Osteocyte (in vitro differentiated cells): ENCODE results near the gene CYTH2. TPM values are rescaled to one million over a fixed set of nuclear protein-coding genes. Genes with fewer than 3 reads are reported as not detected.

Source experiments
- DNase-seq: peaks from one replicate; pipeline ENCODE4 v3.0.0; 2021; ENCODE audit warnings: mixed read lengths; ENCODE audit not compliant: unreplicated experiment; ENCODE audit errors: extremely low spot score
- H3K27ac Mint-ChIP-seq: one replicate; pipeline ENCODE4 v1.8.0; 2021; ENCODE audit warnings: mild to moderate bottlenecking, mixed read lengths; ENCODE audit not compliant: unreplicated experiment
- H3K27me3 Mint-ChIP-seq: one replicate; pipeline ENCODE4 v1.8.0; 2021; ENCODE audit warnings: mixed read lengths; ENCODE audit not compliant: unreplicated experiment
- H3K36me3 Mint-ChIP-seq: one replicate; pipeline ENCODE4 v1.8.0; 2021; ENCODE audit warnings: mixed read lengths; ENCODE audit not compliant: unreplicated experiment
- H3K4me1 Mint-ChIP-seq: one replicate; pipeline ENCODE4 v1.8.0; 2021; ENCODE audit warnings: mixed read lengths; ENCODE audit not compliant: unreplicated experiment
- H3K4me3 Mint-ChIP-seq: one replicate; pipeline ENCODE4 v1.8.0; 2021; ENCODE audit warnings: mild to moderate bottlenecking, moderate library complexity, mixed read lengths; ENCODE audit not compliant: unreplicated experiment
- H3K9me3 Mint-ChIP-seq: one replicate; pipeline ENCODE4 v1.8.0; 2021; ENCODE audit warnings: mixed read lengths; ENCODE audit not compliant: unreplicated experiment
- CTCF ChIP-seq: fragments of 200-600 bp; sonication (generic); IDR thresholded peaks from 2 replicates; pipeline ENCODE4 v1.5.0; 2021; ENCODE audit warnings: antibody characterized with exemption, mild to moderate bottlenecking, moderate library complexity
- total RNA-seq: library from RNA; stranded (reverse); gene quantifications from 2 replicates; pipeline ENCODE4 v1.2.1, GENCODE V29; 2021

The CYTH2 gene
- total RNA-seq, 1 donor from 2014 or later, result 107 TPM

GRCh38 chr19:48493718-48494401, 24.7 kb downstream of the CYTH2 start:
- Mint-ChIP-seq H3K36me3 (no peaks in the 10 kb centered on the region), H3K9me3 (no peaks in the 10 kb centered on the region), H3K27me3 (no peaks in the 10 kb centered on the region), H3K27ac (peak overlapping the region; percentile 56), H3K4me3 (peak overlapping the region; percentile 73), H3K4me1 (peaks cover 33% of the 10 kb centered on the region)
- no peak for DNase-seq
- TF ChIP-seq CTCF, result no peak

- peaks cover 8% of the 10 kb centered on the region for H3K27me3 Mint-ChIP-seq
- peak overlapping the region; percentile 68 for H3K4me3 Mint-ChIP-seq
- H3K27ac Mint-ChIP-seq, result peak overlapping the region; percentile 34
- H3K9me3 Mint-ChIP-seq, result no peaks in the 10 kb centered on the region
- no peak for TF ChIP-seq CTCF
- DNase-seq, result no peak
- peaks cover 36% of the 10 kb centered on the region for H3K4me1 Mint-ChIP-seq
- no peaks in the 10 kb centered on the region for H3K36me3 Mint-ChIP-seq
These were observed 26.2 kb downstream of the CYTH2 start for GRCh38 chr19:48495396-48495795.

GRCh38 chr19:48496959-48497727, 28.0 kb downstream of the CYTH2 start:
- Mint-ChIP-seq H3K27me3 (peaks cover 11% of the 10 kb centered on the region), H3K36me3 (no peaks in the 10 kb centered on the region), H3K27ac (no peak overlapping the region), H3K9me3 (no peaks in the 10 kb centered on the region), H3K4me1 (peaks cover 28% of the 10 kb centered on the region), H3K4me3 (no peak overlapping the region)
- TF ChIP-seq CTCF, result no peak
- DNase-seq, result no peak

GRCh38 chr19:48497728-48498594, 28.8 kb downstream of the CYTH2 start:
- TF ChIP-seq CTCF, result no peak
- DNase-seq, result no peak
- no peaks in the 10 kb centered on the region for H3K36me3 Mint-ChIP-seq
- no peaks in the 10 kb centered on the region for H3K9me3 Mint-ChIP-seq
- peaks cover 21% of the 10 kb centered on the region for H3K4me1 Mint-ChIP-seq
- peaks cover 11% of the 10 kb centered on the region for H3K27me3 Mint-ChIP-seq
- H3K4me3 Mint-ChIP-seq, result no peak overlapping the region
- no peak overlapping the region for H3K27ac Mint-ChIP-seq
